ENCODE measurements around the gene RNU4-1.
"Not testable (repeated sequence)": the region's sequence is repeated elsewhere in the genome, so short reads cannot be mapped to it uniquely, and the experiment has no call there.

GRCh38 chr12:120246705-120247104, 46.3 kb downstream of the RNU4-1 start:
- not testable (repeated sequence) for TF ChIP-seq SP1 (IDR thresholded peaks at IDR 0.05; ENCODE audit: low read depth); POLR2A (IDR thresholded peaks at IDR 0.05; ENCODE audit: borderline replicate concordance, extremely low read depth, insufficient read depth, insufficient read length); MAX (IDR thresholded peaks at IDR 0.05); CTCF (IDR thresholded peaks at IDR 0.05 in 2 of 3, conservative IDR thresholded peaks at IDR 0.05 in 1 of 3; ENCODE audit: borderline replicate concordance in 1 of 3, insufficient read depth in 1 of 3, low read depth in 2 of 3, low read length in 2 of 3); EZH2 (IDR thresholded peaks at IDR 0.05); POLR2AphosphoS5 (IDR thresholded peaks at IDR 0.05; ENCODE audit: low read depth, low read length); YY1 (IDR thresholded peaks at IDR 0.05; ENCODE audit: extremely low read depth, insufficient replicate concordance, low read depth, low read length); TCF7L2 (IDR thresholded peaks at IDR 0.05; ENCODE audit: borderline replicate concordance, extremely low read depth, insufficient read depth, insufficient read length)
- TF ChIP-seq, protein P1, sequence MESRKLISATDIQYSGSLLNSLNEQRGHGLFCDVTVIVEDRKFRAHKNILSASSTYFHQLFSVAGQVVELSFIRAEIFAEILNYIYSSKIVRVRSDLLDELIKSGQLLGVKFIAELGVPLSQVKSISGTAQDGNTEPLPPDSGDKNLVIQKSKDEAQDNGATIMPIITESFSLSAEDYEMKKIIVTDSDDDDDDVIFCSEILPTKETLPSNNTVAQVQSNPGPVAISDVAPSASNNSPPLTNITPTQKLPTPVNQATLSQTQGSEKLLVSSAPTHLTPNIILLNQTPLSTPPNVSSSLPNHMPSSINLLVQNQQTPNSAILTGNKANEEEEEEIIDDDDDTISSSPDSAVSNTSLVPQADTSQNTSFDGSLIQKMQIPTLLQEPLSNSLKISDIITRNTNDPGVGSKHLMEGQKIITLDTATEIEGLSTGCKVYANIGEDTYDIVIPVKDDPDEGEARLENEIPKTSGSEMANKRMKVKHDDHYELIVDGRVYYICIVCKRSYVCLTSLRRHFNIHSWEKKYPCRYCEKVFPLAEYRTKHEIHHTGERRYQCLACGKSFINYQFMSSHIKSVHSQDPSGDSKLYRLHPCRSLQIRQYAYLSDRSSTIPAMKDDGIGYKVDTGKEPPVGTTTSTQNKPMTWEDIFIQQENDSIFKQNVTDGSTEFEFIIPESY (IDR thresholded peaks at IDR 0.05; ENCODE audit: extremely low read depth, insufficient replicate concordance, low read length): not testable (repeated sequence)
- TF ChIP-seq, protein P2, sequence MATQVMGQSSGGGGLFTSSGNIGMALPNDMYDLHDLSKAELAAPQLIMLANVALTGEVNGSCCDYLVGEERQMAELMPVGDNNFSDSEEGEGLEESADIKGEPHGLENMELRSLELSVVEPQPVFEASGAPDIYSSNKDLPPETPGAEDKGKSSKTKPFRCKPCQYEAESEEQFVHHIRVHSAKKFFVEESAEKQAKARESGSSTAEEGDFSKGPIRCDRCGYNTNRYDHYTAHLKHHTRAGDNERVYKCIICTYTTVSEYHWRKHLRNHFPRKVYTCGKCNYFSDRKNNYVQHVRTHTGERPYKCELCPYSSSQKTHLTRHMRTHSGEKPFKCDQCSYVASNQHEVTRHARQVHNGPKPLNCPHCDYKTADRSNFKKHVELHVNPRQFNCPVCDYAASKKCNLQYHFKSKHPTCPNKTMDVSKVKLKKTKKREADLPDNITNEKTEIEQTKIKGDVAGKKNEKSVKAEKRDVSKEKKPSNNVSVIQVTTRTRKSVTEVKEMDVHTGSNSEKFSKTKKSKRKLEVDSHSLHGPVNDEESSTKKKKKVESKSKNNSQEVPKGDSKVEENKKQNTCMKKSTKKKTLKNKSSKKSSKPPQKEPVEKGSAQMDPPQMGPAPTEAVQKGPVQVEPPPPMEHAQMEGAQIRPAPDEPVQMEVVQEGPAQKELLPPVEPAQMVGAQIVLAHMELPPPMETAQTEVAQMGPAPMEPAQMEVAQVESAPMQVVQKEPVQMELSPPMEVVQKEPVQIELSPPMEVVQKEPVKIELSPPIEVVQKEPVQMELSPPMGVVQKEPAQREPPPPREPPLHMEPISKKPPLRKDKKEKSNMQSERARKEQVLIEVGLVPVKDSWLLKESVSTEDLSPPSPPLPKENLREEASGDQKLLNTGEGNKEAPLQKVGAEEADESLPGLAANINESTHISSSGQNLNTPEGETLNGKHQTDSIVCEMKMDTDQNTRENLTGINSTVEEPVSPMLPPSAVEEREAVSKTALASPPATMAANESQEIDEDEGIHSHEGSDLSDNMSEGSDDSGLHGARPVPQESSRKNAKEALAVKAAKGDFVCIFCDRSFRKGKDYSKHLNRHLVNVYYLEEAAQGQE (IDR thresholded peaks at IDR 0.05; ENCODE audit: low read depth): not testable (repeated sequence)
